A172 (cell line): ENCODE results near the gene SEMA3C. TPM values are rescaled to one million over a fixed set of nuclear protein-coding genes. Genes with fewer than 3 reads are reported as not detected.

Experiments
- DNase-seq: peaks from one replicate; pipeline ENCODE4 v3.0.0-alpha.2; 2015; ENCODE audit warnings: low spot score
- total RNA-seq: library from RNA; depleted of rRNA; stranded (reverse); fragments of >200 nt; shearing (Covaris generic); gene quantifications from 2 replicates; pipeline ENCODE4 v1.2.3, GENCODE V29; 2014

The SEMA3C gene
- total RNA-seq, 1 experiment from 2014 or later = 268 TPM

DNA sequence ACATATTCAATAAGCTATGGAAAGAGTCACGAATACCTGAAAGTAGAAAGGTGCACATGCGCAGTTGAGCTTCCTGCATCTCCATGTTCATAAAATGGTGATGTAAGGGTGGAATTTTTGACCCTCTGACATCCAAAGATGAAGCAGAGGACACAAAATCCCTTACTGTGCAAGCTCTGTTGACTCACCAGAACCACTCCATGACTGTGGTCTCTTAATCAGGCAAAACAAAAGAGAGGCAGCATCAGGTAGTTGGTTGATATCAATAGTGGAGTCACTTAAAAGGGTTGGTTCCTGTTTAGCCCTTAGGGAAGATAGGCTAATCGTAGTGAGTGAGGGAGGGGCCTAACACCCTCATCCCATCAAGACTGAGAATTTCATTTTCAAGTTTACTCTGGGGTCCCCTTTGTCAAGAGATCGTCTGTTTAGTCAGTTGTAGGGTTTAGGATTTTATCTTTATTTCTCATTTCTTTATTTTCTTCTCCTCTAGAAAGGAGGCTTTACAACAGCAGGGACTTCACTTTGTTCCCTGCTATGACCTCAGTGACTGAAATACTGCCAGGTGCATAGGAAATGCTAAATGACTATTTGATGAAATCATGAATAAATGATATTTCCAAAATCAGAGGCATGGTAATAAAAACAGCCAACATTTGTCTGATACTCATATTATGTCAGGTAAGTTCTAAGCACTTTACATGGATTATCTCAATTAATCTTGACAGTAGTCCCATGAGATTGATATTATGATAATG, 182.3 kb downstream of the SEMA3C start:
- DNase-seq = no peak

- DNase-seq = no peak
Measured at GRCh38 chr7:80735330-80735729, 183.5 kb downstream of the SEMA3C start.

DNA sequence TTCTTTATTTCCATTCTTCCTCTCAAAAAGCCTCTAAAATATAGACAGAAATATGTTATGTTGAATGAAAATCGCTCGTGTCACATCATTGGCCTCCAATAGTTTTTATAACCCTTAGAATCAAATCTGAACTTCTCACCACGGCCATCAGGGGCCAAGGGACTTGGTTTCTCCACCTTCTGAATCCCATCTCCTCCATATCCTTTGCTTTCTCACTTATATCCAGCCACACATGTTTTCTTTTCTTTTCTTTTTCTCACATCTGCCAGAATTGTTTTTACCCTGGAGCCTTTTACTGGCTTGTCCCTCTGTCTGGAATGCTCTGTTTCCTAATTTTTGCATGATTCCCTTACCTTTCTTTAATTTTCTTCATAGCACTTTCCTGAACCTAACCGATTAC, 184.8 kb downstream of the SEMA3C start:
- DNase-seq = no peak

- DNase-seq = no peak
Measured at GRCh38 chr7:80733333-80733915, 185.4 kb downstream of the SEMA3C start.

GRCh38 chr7:80732630-80733029, 186.2 kb downstream of the SEMA3C start:
- no peak for DNase-seq

DNA sequence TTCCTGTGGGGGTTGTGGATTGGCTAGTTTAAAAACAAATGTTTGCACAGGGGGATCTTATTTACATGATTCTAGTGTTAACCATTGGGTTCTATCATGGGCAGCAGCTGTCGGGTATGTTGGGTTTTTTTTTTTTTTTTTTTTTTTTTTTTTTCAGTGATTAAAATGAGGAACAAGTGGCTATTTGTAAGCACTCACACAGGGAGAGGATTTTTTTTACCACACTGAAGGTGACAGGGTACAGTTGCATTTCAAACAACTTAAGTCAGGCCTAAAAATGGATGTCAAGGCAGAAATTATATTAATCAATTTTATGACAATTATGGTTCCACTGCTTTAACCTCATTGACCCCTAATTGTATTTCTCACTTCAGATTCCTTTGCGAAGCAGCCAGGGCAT, 187.6 kb downstream of the SEMA3C start:
- no peak for DNase-seq

DNA sequence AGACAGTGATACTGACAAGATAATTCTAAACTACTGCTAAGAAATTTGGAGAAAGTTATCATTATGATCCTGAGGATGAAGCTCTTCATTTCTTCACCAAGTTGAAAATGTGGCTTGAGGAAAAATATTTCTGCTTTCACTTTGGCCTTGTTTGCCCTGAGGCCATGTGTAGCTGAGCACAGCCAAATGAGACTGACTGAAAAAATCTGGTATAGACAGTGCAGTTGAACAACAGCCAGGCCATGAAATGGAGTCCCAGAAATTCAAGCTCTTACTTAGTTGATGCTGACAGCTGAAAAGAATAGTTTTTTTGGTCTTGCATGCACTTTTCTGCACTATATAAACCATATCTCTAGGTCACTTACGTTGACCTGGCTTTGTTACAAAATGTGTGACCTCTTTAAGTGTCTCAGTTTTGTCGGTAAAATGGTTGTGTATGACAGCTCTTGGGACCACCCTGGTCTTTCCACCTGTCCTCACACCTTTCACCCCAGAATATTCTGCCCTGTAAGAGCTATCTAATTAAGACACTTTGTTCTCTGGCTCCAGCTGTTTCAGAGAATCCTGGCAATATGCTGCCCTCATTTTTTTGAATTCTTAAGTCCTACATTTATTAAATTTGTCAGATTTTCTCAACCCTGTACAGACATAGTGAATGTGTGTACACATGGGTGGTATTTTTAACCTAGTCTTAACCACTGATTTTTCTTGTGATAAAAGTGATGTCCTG, 189.1 kb downstream of the SEMA3C start:
- no peak for DNase-seq

- DNase-seq = no peak
Measured at GRCh38 chr7:80726666-80727065, 192.2 kb downstream of the SEMA3C start.

- no peak for DNase-seq
Measured at GRCh38 chr7:80725181-80725611, 193.7 kb downstream of the SEMA3C start.

DNA sequence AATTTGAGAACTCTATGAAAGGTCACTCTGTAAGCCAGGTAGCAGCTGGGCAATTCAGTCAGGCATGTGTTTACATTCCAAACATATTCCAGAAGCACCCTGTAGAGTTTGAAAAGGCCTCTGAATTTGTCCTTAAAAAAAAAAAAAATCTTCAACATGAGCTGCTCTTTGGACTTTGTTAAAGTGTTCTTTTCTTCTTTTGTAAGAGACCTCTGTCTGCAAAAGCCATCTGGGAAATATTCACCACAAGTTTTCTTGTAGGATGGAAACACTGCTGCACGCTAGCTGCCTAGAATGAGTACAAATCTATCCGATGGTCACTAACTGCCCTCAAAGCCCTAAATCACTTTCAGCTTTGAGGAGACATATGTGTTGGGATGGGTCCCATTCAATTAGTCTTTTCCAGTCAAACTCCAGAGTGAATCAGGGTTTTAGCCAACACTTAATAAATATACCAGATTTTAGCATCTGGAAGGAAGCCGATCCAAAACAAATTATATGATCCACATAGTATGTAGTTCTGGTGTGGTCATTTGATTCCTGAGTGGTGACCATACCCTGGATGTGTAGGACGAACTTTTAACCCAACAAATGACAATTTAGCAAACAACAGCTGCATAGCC, 194.5 kb downstream of the SEMA3C start:
- DNase-seq = peak; percentile 59

GRCh38 chr7:80722616-80723195, 196.1 kb downstream of the SEMA3C start:
- peak; percentile 100 for DNase-seq

- peak; percentile 82 for DNase-seq
Measured at GRCh38 chr7:80721883-80722615, 196.8 kb downstream of the SEMA3C start.

GRCh38 chr7:80720146-80720545, 198.7 kb downstream of the SEMA3C start:
- no peak for DNase-seq

DNA sequence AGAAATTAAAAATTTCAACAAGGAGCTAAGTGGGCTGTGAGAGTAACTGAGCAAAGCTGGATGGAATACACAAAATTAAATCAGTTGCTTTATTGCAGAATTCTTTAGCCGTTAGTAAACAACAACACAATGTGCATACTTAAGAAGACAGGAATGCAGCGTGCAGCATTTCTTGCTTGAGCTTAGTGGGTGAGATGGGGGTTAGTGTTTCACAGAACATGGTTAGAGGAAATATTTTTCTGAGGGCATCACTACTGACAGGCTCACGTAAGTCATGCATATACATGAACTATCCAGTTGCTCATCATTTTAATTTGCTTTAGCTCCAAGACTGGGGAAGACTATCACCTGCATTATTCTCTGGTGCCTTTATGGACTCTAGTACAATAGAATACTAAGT, 199.6 kb downstream of the SEMA3C start:
- DNase-seq = peak; percentile 56

GRCh38 chr7:80711531-80711930, 207.3 kb downstream of the SEMA3C start:
- peak; percentile 51 for DNase-seq

- no peak for DNase-seq
Measured at GRCh38 chr7:80708123-80708522, 210.7 kb downstream of the SEMA3C start.

GRCh38 chr7:80707318-80707717, 211.5 kb downstream of the SEMA3C start:
- DNase-seq = no peak

DNA sequence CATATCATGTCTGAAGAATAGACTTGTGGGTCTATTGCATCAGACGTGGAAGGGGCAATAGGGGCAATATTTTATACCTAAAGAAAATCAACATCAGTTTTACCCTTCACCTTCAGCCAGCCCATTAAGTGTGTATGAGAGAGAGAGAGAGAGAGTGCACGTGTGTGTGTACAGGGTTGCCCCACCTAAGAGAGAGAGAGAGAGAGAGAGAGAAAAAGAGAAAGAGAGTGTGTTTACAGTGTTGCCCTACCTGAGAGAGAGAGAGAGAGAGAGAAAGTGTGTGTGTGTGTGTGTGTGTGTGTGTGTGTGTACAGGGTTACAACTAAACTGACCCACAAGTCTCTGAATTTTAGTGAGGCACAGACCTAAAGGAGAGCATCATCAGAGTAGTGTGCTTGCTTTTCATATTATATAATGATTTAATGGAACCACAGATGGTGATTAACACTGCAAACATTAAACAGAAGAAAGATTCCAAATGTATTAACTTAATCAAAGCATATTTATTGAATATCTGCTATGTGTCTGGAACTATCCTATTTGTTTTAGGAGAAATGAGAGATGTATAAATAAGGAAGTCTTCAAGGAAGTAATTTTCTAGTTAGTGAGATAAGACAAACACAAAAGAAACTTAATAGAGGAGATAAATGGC, 213.6 kb downstream of the SEMA3C start:
- no peak for DNase-seq

DNA sequence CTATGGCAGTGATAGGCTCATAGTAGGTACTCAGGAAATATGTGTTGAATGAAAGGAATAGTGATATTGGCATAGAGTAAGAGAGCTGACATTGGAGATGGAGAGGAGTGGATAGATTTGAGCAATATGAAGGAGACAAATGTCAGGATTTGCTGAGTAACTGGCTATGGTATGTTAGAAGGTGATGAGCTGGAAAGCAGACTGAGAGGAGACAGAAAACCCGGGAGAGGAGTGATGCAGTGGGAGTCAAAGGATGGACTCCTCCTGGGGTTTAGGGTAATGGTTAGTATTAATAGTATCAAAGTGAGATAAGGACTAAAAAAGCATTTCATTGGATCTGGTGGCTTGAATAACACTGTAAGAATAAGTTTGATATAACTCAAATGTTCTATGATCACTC, 215.6 kb downstream of the SEMA3C start:
- DNase-seq = no peak

DNA sequence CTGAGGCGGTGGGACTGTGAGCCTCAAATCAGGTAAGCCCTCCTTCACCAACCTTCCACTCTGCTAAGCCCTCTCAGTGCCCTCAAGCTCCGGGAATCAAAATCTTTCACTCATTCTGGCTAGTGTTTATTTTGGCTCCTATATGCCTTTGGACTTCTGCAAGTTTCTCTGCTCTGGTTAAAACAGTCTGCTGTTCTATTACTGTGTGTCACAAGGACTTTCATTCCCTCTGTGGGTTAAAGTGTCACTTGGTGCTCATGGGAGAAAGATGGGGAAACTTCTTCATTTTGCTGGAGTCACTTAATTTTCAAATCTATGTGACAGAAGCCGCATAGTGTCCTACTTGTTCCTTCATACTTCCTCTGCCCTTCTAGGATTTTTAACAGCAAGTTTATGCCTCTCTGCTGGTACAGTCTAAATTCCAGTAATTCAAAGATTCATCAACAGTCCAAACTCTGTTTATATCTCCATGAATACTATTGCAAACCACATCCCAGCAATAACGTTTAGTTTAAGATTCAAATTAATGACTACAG, 219.1 kb downstream of the SEMA3C start:
- DNase-seq = peak; percentile 22
